Natural killer cell (primary cell): ENCODE results near the gene SLC17A9. TPM values are rescaled to one million over a fixed set of nuclear protein-coding genes. Genes with fewer than 3 reads are reported as not detected.

Experiments
- ATAC-seq, 3 donors: fragments of 150-1000 bp in 2 of 3; fragments of 200-7000 bp in 1 of 3; cut with Tn5 transposase; 1 replicate in 1 of 3; 2 replicates in 2 of 3; pipeline ENCODE4 v1.10.0; 2021; ENCODE audit warnings: mild to moderate bottlenecking in 2 of 3, moderate library complexity in 2 of 3
- DNase-seq, 2 donors: peaks; one replicate each; pipeline versions ENCODE4 v3.0.0 to v3.0.0-alpha.2; 2013 to 2021; ENCODE audit warnings: mixed read lengths in 1 of 2
- H3K27ac ChIP-seq: one replicate; pipeline ENCODE4 v1.5.1; 2013; ENCODE audit warnings: mild to moderate bottlenecking, low read length
- H3K27me3 ChIP-seq: one replicate; pipeline ENCODE4 v1.6.1; 2013; ENCODE audit warnings: low read length; ENCODE audit not compliant: control insufficient read depth, insufficient read depth
- H3K36me3 ChIP-seq: one replicate; pipeline ENCODE4 v1.6.1; 2013; ENCODE audit warnings: low read length; ENCODE audit not compliant: control insufficient read depth, insufficient read depth
- H3K4me1 ChIP-seq: one replicate; pipeline ENCODE4 v1.6.1; 2013; ENCODE audit warnings: low read length; ENCODE audit not compliant: control insufficient read depth, insufficient read depth
- H3K4me3 ChIP-seq: one replicate; pipeline ENCODE4 v1.5.1; 2013; ENCODE audit warnings: low read length
- H3K9me3 ChIP-seq: one replicate; pipeline ENCODE4 v1.6.1; 2013; ENCODE audit warnings: low read length; ENCODE audit not compliant: control insufficient read depth, insufficient read depth
- H3K27ac Mint-ChIP-seq, 2 donors: one replicate each; pipeline ENCODE4 v1.8.0; 2022; ENCODE audit warnings: mild to moderate bottlenecking in 2 of 2, mixed read lengths in 2 of 2, moderate library complexity in 1 of 2
- H3K27me3 Mint-ChIP-seq, 2 donors: one replicate each; pipeline ENCODE4 v1.8.0; 2022; ENCODE audit warnings: low read depth in 2 of 2, mixed read lengths in 2 of 2
- H3K36me3 Mint-ChIP-seq: one replicate; pipeline ENCODE4 v1.8.0; 2022; ENCODE audit warnings: mixed read lengths
- H3K4me1 Mint-ChIP-seq, 2 donors: one replicate each; pipeline ENCODE4 v1.8.0; 2022; ENCODE audit warnings: mixed read lengths in 2 of 2
- H3K4me3 Mint-ChIP-seq: one replicate; pipeline ENCODE4 v1.8.0; 2022; ENCODE audit warnings: mild to moderate bottlenecking, moderate library complexity, mixed read lengths
- H3K9me3 Mint-ChIP-seq, 2 donors: one replicate each; pipeline ENCODE4 v1.8.0; 2022; ENCODE audit warnings: mixed read lengths in 2 of 2
- CTCF ChIP-seq: fragments of 200-600 bp; IDR thresholded peaks from one replicate; pipeline ENCODE4 v1.8.0; 2022; ENCODE audit warnings: antibody characterized with exemption
- WGBS: methylation state at CpG from one replicate; pipeline ENCODE4 v1.1.7; 2013; ENCODE audit warnings: missing lambda C conversion rate; ENCODE audit not compliant: insufficient coverage; 5-methylcytosine and 5-hydroxymethylcytosine counted together
- intact Hi-C: fragments of 100-400 bp; cut with micrococcal nuclease; formaldehyde crosslinking; loops from one replicate; pipeline ENCODE4 v1.14.2; 2022
- total RNA-seq, 4 donors: library from RNA; stranded (reverse); fragments of 120-200 nt in 1 of 4; gene quantifications; one replicate each; pipeline versions ENCODE4 v1.2.3 to v1.2.4, GENCODE V29; 2013 to 2022

Gene SLC17A9
- total RNA-seq, 3 donors from 2014 or later (not counting 1 experiment from before 2014, with no cell fraction given), result 22.3 to 24.0 (median 23.8) TPM

GRCh38 chr20:63009045-63009961 is 56.8 kb downstream of the SLC17A9 start:
- peaks cover 15% of the 10 kb centered on the region for H3K36me3 Mint-ChIP-seq
- Histone ChIP-seq H3K27ac (no peak overlapping the region), H3K27me3 (peaks cover 48% of the 10 kb centered on the region), H3K4me1 (peaks cover 48% of the 10 kb centered on the region), H3K4me3 (no peak overlapping the region), H3K9me3 (peaks cover 3% of the 10 kb centered on the region), H3K36me3 (no peaks in the 10 kb centered on the region)
- H3K27ac Mint-ChIP-seq, result peak overlapping the region in 1 of 2 donors; percentile 24
- 8% methylated on average over 54 of the region's 54 CpGs for WGBS
- H3K4me3 Mint-ChIP-seq, result peak overlapping the region; percentile 60
- intact Hi-C loops, result loop anchor here (1.0 kb wide), 2 partner anchors 37 to 109 kb away; no protein-coding TSS in a partner anchor
- ATAC-seq, result peak; percentile 83 to 84 (median 84)
- peak; percentile 96 for TF ChIP-seq CTCF
- DNase-seq, result peak; percentile 83 to 92
- peaks cover 0 to 5% of the 10 kb centered on the region in 2 donors for H3K9me3 Mint-ChIP-seq
- peaks cover 45% of the 10 kb centered on the region in 2 donors for H3K27me3 Mint-ChIP-seq
- peaks cover 10 to 29% of the 10 kb centered on the region in 2 donors for H3K4me1 Mint-ChIP-seq

GRCh38 chr20:63009988-63010769 is 57.7 kb downstream of the SLC17A9 start:
- Mint-ChIP-seq H3K27ac (peak overlapping the region in 1 of 2 donors; percentile 64), H3K4me3 (peak overlapping the region; percentile 83), H3K9me3 (peaks cover 0 to 5% of the 10 kb centered on the region in 2 donors), H3K36me3 (peaks cover 16% of the 10 kb centered on the region), H3K27me3 (peaks cover 50 to 51% of the 10 kb centered on the region in 2 donors), H3K4me1 (peaks cover 7 to 29% of the 10 kb centered on the region in 2 donors)
- Histone ChIP-seq H3K4me1 (peaks cover 41% of the 10 kb centered on the region), H3K4me3 (peak overlapping the region; percentile 19), H3K27ac (no peak overlapping the region), H3K36me3 (no peaks in the 10 kb centered on the region), H3K9me3 (peaks cover 3% of the 10 kb centered on the region), H3K27me3 (peaks cover 46% of the 10 kb centered on the region)
- peak; percentile 31 to 56 (median 54) for ATAC-seq
- DNase-seq, result peak in 1 of 2 donors; percentile 89
- intact Hi-C loops, result loop anchor here (1.0 kb wide), 2 partner anchors 38 to 110 kb away; no protein-coding TSS in a partner anchor
- WGBS, result 7% methylated on average over 28 of the region's 30 CpGs
- TF ChIP-seq CTCF, result no peak

GRCh38 chr20:63011798-63012197 is 59.3 kb downstream of the SLC17A9 start:
- intact Hi-C loops, result no loop called here
- no peak overlapping the region for H3K4me3 ChIP-seq
- peaks cover 7 to 24% of the 10 kb centered on the region in 2 donors for H3K4me1 Mint-ChIP-seq
- 77% methylated on average over 3 of the region's 3 CpGs for WGBS
- H3K36me3 Mint-ChIP-seq, result peaks cover 16% of the 10 kb centered on the region
- H3K9me3 Mint-ChIP-seq, result peaks cover 0 to 5% of the 10 kb centered on the region in 2 donors
- peaks cover 36% of the 10 kb centered on the region for H3K27me3 ChIP-seq
- DNase-seq (no peak), ATAC-seq (no peak)
- H3K27ac ChIP-seq, result no peak overlapping the region
- peaks cover 3% of the 10 kb centered on the region for H3K9me3 ChIP-seq
- no peaks in the 10 kb centered on the region for H3K36me3 ChIP-seq
- no peak for TF ChIP-seq CTCF
- H3K4me1 ChIP-seq, result peaks cover 35% of the 10 kb centered on the region
- H3K27me3 Mint-ChIP-seq, result peaks cover 50 to 59% of the 10 kb centered on the region in 2 donors
- H3K27ac Mint-ChIP-seq, result no peak overlapping the region
- H3K4me3 Mint-ChIP-seq, result no peak overlapping the region
